ENCODE results near the gene PDIK1L. TPM values are rescaled to one million over a fixed set of nuclear protein-coding genes. Genes with fewer than 3 reads are reported as not detected.
A peak's percentile ranks its signal among the peaks of the same experiment; 100 is the strongest.

Gene PDIK1L
- total and polyA plus RNA-seq, 2 experiments from 2014 or later = 2.6 to 16.8 TPM

DNA sequence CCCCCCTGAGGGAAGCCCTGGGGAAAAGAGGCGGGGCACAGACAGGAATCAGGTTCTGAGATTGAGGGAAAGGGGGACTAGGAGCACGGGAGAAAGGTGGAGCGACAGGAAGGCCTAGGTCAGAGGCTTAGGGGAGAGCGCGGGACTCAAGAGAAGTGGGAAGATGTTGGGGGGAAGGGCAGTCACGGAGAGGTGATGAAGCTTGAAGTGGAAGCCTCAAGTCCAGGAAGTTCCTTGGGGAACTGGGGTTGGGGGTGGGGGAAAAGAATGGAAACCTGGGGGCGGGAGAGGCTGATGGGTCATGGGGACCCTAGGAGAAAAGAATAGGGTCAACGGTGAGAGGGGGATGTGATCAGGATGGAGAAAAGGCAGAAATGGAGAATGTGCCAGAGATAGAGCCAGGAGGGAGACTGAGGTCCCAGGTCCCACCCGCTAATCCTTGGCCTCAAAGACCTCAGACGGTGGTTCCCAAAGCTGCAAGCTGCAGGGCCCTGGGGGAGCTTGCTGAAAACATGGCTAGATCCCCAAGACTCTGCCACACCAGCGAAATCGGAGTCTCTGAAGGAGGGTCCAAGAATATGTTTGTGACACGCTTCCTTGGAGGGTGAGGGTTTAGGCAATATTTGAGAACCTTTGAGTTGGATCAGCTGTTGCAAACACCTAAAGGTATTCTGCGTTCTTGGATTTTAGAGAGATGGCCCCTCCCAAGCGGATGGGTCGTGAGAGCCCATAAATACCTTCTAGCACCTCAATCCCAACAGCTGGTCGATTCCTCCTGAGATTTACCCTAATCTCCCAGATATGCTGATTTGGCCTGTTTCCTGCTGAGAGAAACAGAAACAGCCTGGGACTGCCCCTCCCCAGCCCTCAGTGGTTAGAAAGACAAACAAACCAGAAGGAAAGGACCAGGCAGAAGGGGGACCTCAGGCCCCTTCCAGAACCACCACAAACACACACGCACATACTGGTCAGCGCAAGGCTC lies 53.5 kb downstream of the PDIK1L start:
- H3K9me2 ChIP-seq (replicated peaks; ENCODE audit: insufficient read depth) = no peaks in the 10 kb centered on the region
- 54% methylated on average over 17 of the region's 19 CpGs for WGBS (ENCODE audit: low lambda C conversion rate, missing lambda C conversion rate)
- H3K36me3 ChIP-seq (replicated peaks; ENCODE audit: insufficient read depth, low read depth) = no peaks in the 10 kb centered on the region
- H2AFZ ChIP-seq = peak overlapping the region; percentile 78
- H3K4me2 ChIP-seq = peak overlapping the region; percentile 93
- no peaks in the 10 kb centered on the region for H4K20me1 ChIP-seq (ENCODE audit: insufficient read depth, poor library complexity, severe bottlenecking)
- no peak for TF ChIP-seq EZH2 (IDR thresholded peaks at IDR 0.05; ENCODE audit: borderline replicate concordance)
- no peak for TF ChIP-seq CTCF (IDR thresholded peaks at IDR 0.05; ENCODE audit: poor library complexity)
- TF ChIP-seq EZH2phosphoT487 (IDR thresholded peaks at IDR 0.05; ENCODE audit: low read depth, severe bottlenecking, unreplicated experiment) = no peak
- H3K27ac ChIP-seq = no peak overlapping the region
- H3K79me2 ChIP-seq = no peaks in the 10 kb centered on the region
- no peak for DNase-seq (ENCODE audit: low spot score)
- peaks cover 20% of the 10 kb centered on the region for H3K4me1 ChIP-seq (ENCODE audit: insufficient read depth)
- peaks cover 11% of the 10 kb centered on the region for H3K27me3 ChIP-seq
- H3K9me3 ChIP-seq (ENCODE audit: low read depth) = no peaks in the 10 kb centered on the region
- H3K4me3 ChIP-seq = no peak overlapping the region

DNA sequence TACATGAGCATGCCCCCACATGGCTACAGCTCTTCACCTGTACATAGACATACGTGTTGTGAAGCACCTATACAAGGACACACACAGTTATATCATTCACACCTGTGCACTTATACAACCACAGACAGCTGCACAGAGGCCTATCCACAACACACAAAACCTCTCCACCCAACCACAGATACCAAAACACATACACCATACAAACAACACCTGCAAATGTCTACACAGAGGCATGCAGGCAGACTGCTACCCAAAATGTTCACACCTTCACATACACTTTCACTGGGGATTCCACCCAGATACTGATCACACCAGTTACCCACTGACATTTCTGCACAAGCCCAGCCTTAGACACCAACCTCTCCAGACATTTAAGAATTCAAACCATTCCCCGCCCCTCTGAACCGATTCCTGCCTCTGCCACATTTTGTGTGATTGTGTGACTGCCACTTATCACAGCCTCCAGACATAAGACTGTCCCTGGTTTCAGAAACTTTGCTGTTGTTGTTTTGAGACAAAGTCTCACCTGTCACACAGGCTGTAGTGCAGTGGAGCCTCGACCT lies 55.2 kb downstream of the PDIK1L start:
- DNase-seq (ENCODE audit: low spot score) = no peak

GRCh38 chr1:26168410-26169197 lies 57.0 kb downstream of the PDIK1L start, which contains the start of gene C1orf232:
C1orf232 (minus strand) TSS chr1:26168963; CDS start chr1:26168499, 464 bp downstream.
- Histone ChIP-seq H3K36me3 (replicated peaks; ENCODE audit: insufficient read depth, low read depth) (no peaks in the 10 kb centered on the region), H3K9me2 (replicated peaks; ENCODE audit: insufficient read depth) (no peaks in the 10 kb centered on the region), H2AFZ (peak within 1 kb of the TSS; percentile 85), H3K79me2 (peaks cover 12% of the 10 kb centered on the region), H4K20me1 (ENCODE audit: insufficient read depth, poor library complexity, severe bottlenecking) (no peaks in the 10 kb centered on the region), H3K4me1 (ENCODE audit: insufficient read depth) (peaks cover 19% of the 10 kb centered on the region), H3K9me3 (ENCODE audit: low read depth) (no peaks in the 10 kb centered on the region), H3K27ac (peak within 1 kb of the TSS; percentile 90), H3K4me3 (peak within 1 kb of the TSS; percentile 83), H3K4me2 (peak within 1 kb of the TSS; percentile 91), H3K27me3 (no peaks in the 10 kb centered on the region)
- DNase-seq (ENCODE audit: low spot score) = peak; percentile 13
- TF ChIP-seq EZH2 (IDR thresholded peaks at IDR 0.05; ENCODE audit: borderline replicate concordance) (no peak), CTCF (IDR thresholded peaks at IDR 0.05; ENCODE audit: poor library complexity) (no peak), EZH2phosphoT487 (IDR thresholded peaks at IDR 0.05; ENCODE audit: low read depth, severe bottlenecking, unreplicated experiment) (no peak)
- WGBS (ENCODE audit: low lambda C conversion rate, missing lambda C conversion rate) = 72% methylated on average over 5 of the region's 5 CpGs

More for the DNA sequence above, 55.2 kb downstream of the PDIK1L start:
- H3K27me3 ChIP-seq = peaks cover 7% of the 10 kb centered on the region
- H3K79me2 ChIP-seq = peaks cover 12% of the 10 kb centered on the region
- H3K4me1 ChIP-seq (ENCODE audit: insufficient read depth) = peaks cover 19% of the 10 kb centered on the region
- no peak overlapping the region for H3K4me3 ChIP-seq
- TF ChIP-seq EZH2phosphoT487 (IDR thresholded peaks at IDR 0.05; ENCODE audit: low read depth, severe bottlenecking, unreplicated experiment) (no peak), CTCF (IDR thresholded peaks at IDR 0.05; ENCODE audit: poor library complexity) (no peak)
- no peaks in the 10 kb centered on the region for H4K20me1 ChIP-seq (ENCODE audit: insufficient read depth, poor library complexity, severe bottlenecking)
- 89% methylated on average over 4 of the region's 4 CpGs for WGBS (ENCODE audit: low lambda C conversion rate, missing lambda C conversion rate)
- no peaks in the 10 kb centered on the region for H3K9me2 ChIP-seq (replicated peaks; ENCODE audit: insufficient read depth)
- no peaks in the 10 kb centered on the region for H3K36me3 ChIP-seq (replicated peaks; ENCODE audit: insufficient read depth, low read depth)
- no peaks in the 10 kb centered on the region for H3K9me3 ChIP-seq (ENCODE audit: low read depth)
- H3K4me2 ChIP-seq = no peak overlapping the region
- H2AFZ ChIP-seq = no peak overlapping the region
- no peak overlapping the region for H3K27ac ChIP-seq
